A673 (cell line): ENCODE results near the gene IER3.

Experiments
- CTCF ChIP-seq: fragments of 300-800, 200-600 bp; sonication (generic); conservative IDR thresholded peaks from 2 replicates; pipeline ENCODE4 v1.5.1; 2017; ENCODE audit warnings: low read depth, mild to moderate bottlenecking, antibody characterized with exemption, low read length, moderate library complexity, mixed read lengths
- EZH2 ChIP-seq: fragments of 200-600 bp; sonication (generic); IDR thresholded peaks from 2 replicates; pipeline ENCODE4 v1.6.1; 2017; ENCODE audit warnings: borderline replicate concordance, low read depth, mild to moderate bottlenecking, mixed read lengths, antibody characterized with exemption, low read length; ENCODE audit not compliant: poor library complexity, severe bottlenecking

- TF ChIP-seq CTCF (no peak), EZH2 (no peak)
Measured at GRCh38 chr6:30741789-30742315, 2.5 kb downstream of the IER3 start.
